HepG2 (cell line): ENCODE data around the gene AKR1A1. TPM values are rescaled to one million over a fixed set of nuclear protein-coding genes. Genes with fewer than 3 reads are reported as not detected.

Experiments
- ATF7-NPFF ChIP-seq: sonication (generic); formaldehyde crosslinking; IDR thresholded peaks from 2 replicates; pipeline ENCODE4 v1.8.1; 2023; ENCODE audit warnings: mild to moderate bottlenecking, low read depth, missing genetic modification reagents, moderate library complexity
- HMG20B ChIP-seq: conservative IDR thresholded peaks from 2 replicates; pipeline ENCODE4 v1.6.1; 2016; ENCODE audit warnings: missing genetic modification reagents, missing compliant biosample characterization
- MXD4 ChIP-seq: IDR thresholded peaks from 2 replicates; pipeline ENCODE4 v1.6.1; 2016; ENCODE audit warnings: mild to moderate bottlenecking, missing biosample characterization, missing genetic modification reagents
- PHF20 ChIP-seq: sonication (generic); formaldehyde crosslinking; IDR thresholded peaks from 2 replicates; pipeline ENCODE4 v1.5.0; 2020; ENCODE audit warnings: mild to moderate bottlenecking, missing genetic modification reagents
- ZNF3 ChIP-seq: IDR thresholded peaks from 2 replicates; pipeline ENCODE4 v1.7.0; 2017; ENCODE audit warnings: inconsistent platforms
- polyA plus RNA-seq, 8 experiments: library from polyadenylated mRNA; depleted of rRNA in 3 of 8; stranded (reverse) in 7 of 8; unstranded in 1 of 8; fragments of >200 nt; fragmentation: Illumina TruSeq in 4 of 8; extraction: Trizol in 4 of 8; gene quantifications; 2 replicates each; pipeline versions ENCODE4 v1.2.1 to v1.2.3, GENCODE V29; 2011 to 2016; ENCODE audit warnings: low read depth in 4 of 8, missing spikeins in 1 of 8, mixed read lengths in 1 of 8; ENCODE audit not compliant: insufficient read depth in 1 of 8
- total RNA-seq, 5 experiments: library from RNA; depleted of rRNA; stranded (reverse); fragments of >200 nt; fragmentation: Illumina TruSeq; extraction: Trizol; gene quantifications; 2 replicates each; pipeline ENCODE4 v1.2.3, GENCODE V29; 2016; ENCODE audit warnings: low read depth in 1 of 5
- TF ChIP-seq, protein P1 (sequence below), 2 experiments: sonication (generic) in 1 of 2; formaldehyde crosslinking in 1 of 2; IDR thresholded peaks; 2 replicates each; pipeline versions ENCODE4 v1.4.0 to v1.6.1; 2016 to 2020; ENCODE audit warnings: borderline replicate concordance in 1 of 2, low read depth in 1 of 2, mild to moderate bottlenecking in 1 of 2, missing genetic modification reagents in 1 of 2
- TF ChIP-seq, protein P2 (sequence below): sonication (generic); formaldehyde crosslinking; IDR thresholded peaks from 2 replicates; pipeline ENCODE4 v1.4.0; 2020; ENCODE audit warnings: mild to moderate bottlenecking, missing genetic modification reagents
- TF ChIP-seq, protein P3 (sequence below): sonication (generic); formaldehyde crosslinking; IDR thresholded peaks from 2 replicates; pipeline ENCODE4 v1.8.1; 2022; ENCODE audit warnings: low read depth, mild to moderate bottlenecking, missing genetic modification reagents
- TF ChIP-seq, protein P4 (sequence below): sonication (generic); formaldehyde crosslinking; IDR thresholded peaks from 2 replicates; pipeline ENCODE4 v1.9.0; 2021; ENCODE audit warnings: missing genetic modification reagents, borderline replicate concordance
- TF ChIP-seq, protein P5 (sequence below): IDR thresholded peaks from 2 replicates; pipeline ENCODE4 v1.6.1; 2012; ENCODE audit warnings: low read depth, low read length, improper control_type of control experiment
- TF ChIP-seq, protein P6 (sequence below): sonication (generic); formaldehyde crosslinking; IDR thresholded peaks from 2 replicates; pipeline ENCODE4 v1.5.0; 2020; ENCODE audit warnings: missing genetic modification reagents

Gene AKR1A1
- total and polyA plus RNA-seq, 2 of the 13 experiments (the other 11 are each of a cell fraction or from before 2014, with no cell fraction given) = 181 to 217 TPM

DNA sequence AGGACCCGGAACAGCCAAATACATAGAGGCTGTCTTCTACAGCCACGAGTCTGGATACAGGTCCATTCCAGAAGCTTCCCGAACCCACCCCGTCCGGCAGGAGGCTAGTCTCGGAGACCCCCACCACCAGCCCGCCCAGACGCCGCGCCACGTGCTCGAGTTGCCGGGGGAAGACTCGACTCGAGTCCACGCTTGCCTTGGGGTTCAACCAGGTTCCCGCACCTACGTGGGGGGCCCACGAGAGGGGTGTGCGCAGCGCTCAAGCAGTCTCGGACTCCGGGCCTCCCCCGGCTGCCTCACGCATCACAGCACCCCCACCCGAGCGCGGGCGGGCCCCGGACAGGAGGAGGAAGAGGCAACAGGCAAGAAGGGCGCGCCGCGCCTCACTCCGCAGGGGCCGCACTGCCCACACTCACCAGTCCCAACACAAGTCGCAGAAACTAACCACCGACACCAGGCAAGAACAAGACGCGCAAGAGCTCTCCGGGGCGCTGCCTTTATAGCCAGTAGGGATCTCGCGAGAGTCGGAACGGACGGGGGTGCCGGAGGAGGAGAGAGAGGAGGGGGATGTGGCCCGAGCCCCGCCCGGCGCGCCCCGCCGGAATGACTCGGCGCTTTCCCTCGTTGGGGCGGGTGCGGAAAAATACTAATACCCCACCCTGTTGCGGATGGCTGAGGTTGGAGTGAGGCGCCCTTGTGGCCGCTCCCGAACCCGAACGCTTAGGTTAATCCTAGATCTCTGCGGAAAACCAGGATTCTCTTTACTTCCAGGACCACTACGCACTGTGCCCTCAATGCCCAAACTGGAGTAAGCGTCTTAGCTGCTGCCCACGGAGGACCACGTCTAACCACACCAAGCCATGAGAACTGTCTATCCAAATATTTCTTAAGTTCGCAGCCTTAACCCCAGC is 29.0 kb upstream of the AKR1A1 start, which contains the start of gene PRDX1 (continued):
- TF ChIP-seq, protein P1, sequence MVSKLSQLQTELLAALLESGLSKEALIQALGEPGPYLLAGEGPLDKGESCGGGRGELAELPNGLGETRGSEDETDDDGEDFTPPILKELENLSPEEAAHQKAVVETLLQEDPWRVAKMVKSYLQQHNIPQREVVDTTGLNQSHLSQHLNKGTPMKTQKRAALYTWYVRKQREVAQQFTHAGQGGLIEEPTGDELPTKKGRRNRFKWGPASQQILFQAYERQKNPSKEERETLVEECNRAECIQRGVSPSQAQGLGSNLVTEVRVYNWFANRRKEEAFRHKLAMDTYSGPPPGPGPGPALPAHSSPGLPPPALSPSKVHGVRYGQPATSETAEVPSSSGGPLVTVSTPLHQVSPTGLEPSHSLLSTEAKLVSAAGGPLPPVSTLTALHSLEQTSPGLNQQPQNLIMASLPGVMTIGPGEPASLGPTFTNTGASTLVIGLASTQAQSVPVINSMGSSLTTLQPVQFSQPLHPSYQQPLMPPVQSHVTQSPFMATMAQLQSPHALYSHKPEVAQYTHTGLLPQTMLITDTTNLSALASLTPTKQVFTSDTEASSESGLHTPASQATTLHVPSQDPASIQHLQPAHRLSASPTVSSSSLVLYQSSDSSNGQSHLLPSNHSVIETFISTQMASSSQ (IDR thresholded peaks at IDR 0.05; ENCODE audit: low read depth) = 0 out of 2 replicates have a peak, but pooled peaks have one; percentile 27
- TF ChIP-seq, protein P1 (CRISPR knock-in tag; IDR thresholded peaks at IDR 0.05; ENCODE audit: borderline replicate concordance) = peak; percentile 85
- TF ChIP-seq, protein P2, sequence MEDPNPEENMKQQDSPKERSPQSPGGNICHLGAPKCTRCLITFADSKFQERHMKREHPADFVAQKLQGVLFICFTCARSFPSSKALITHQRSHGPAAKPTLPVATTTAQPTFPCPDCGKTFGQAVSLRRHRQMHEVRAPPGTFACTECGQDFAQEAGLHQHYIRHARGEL (CRISPR knock-in tag) = 0 out of 2 replicates have a peak, but pooled peaks have one; percentile 33
- TF ChIP-seq ATF7-NPFF (CRISPR knock-in tag) (peak; percentile 92), HMG20B (peak; percentile 64), PHF20 (CRISPR knock-in tag) (peak; percentile 70), MXD4 (CRISPR knock-in tag) (peak; percentile 94), ZNF3 (no peak; the same call in 1 of the 2 replicates)
- TF ChIP-seq, protein P3, sequence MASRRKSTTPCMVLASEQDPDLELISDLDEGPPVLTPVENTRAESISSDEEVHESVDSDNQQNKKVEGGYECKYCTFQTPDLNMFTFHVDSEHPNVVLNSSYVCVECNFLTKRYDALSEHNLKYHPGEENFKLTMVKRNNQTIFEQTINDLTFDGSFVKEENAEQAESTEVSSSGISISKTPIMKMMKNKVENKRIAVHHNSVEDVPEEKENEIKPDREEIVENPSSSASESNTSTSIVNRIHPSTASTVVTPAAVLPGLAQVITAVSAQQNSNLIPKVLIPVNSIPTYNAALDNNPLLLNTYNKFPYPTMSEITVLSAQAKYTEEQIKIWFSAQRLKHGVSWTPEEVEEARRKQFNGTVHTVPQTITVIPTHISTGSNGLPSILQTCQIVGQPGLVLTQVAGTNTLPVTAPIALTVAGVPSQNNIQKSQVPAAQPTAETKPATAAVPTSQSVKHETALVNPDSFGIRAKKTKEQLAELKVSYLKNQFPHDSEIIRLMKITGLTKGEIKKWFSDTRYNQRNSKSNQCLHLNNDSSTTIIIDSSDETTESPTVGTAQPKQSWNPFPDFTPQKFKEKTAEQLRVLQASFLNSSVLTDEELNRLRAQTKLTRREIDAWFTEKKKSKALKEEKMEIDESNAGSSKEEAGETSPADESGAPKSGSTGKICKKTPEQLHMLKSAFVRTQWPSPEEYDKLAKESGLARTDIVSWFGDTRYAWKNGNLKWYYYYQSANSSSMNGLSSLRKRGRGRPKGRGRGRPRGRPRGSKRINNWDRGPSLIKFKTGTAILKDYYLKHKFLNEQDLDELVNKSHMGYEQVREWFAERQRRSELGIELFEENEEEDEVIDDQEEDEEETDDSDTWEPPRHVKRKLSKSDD (CRISPR knock-in tag) = no peak
- TF ChIP-seq, protein P4, sequence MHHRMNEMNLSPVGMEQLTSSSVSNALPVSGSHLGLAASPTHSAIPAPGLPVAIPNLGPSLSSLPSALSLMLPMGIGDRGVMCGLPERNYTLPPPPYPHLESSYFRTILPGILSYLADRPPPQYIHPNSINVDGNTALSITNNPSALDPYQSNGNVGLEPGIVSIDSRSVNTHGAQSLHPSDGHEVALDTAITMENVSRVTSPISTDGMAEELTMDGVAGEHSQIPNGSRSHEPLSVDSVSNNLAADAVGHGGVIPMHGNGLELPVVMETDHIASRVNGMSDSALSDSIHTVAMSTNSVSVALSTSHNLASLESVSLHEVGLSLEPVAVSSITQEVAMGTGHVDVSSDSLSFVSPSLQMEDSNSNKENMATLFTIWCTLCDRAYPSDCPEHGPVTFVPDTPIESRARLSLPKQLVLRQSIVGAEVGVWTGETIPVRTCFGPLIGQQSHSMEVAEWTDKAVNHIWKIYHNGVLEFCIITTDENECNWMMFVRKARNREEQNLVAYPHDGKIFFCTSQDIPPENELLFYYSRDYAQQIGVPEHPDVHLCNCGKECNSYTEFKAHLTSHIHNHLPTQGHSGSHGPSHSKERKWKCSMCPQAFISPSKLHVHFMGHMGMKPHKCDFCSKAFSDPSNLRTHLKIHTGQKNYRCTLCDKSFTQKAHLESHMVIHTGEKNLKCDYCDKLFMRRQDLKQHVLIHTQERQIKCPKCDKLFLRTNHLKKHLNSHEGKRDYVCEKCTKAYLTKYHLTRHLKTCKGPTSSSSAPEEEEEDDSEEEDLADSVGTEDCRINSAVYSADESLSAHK (CRISPR knock-in tag) = no peak; the same call in 1 of the 2 replicates
- TF ChIP-seq, protein P5, sequence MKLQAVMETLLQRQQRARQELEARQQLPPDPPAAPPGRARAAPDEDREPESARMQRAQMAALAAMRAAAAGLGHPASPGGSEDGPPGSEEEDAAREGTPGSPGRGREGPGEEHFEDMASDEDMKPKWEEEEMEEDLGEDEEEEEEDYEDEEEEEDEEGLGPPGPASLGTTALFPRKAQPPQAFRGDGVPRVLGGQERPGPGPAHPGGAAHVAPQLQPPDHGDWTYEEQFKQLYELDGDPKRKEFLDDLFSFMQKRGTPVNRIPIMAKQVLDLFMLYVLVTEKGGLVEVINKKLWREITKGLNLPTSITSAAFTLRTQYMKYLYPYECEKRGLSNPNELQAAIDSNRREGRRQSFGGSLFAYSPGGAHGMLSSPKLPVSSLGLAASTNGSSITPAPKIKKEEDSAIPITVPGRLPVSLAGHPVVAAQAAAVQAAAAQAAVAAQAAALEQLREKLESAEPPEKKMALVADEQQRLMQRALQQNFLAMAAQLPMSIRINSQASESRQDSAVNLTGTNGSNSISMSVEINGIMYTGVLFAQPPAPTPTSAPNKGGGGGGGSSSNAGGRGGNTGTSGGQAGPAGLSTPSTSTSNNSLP = 0 out of 2 replicates have a peak, but pooled peaks have one; percentile 17
- TF ChIP-seq, protein P6, sequence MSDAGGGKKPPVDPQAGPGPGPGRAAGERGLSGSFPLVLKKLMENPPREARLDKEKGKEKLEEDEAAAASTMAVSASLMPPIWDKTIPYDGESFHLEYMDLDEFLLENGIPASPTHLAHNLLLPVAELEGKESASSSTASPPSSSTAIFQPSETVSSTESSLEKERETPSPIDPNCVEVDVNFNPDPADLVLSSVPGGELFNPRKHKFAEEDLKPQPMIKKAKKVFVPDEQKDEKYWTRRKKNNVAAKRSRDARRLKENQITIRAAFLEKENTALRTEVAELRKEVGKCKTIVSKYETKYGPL (CRISPR knock-in tag) = peak; percentile 68; the same call in 1 of the 2 replicates
